H9 (cell line): ENCODE data around the gene FN3KRP. TPM values are rescaled to one million over a fixed set of nuclear protein-coding genes. Genes with fewer than 3 reads are reported as not detected.

Experiments
- DNase-seq: peaks from one replicate; pipeline ENCODE4 v3.0.0-alpha.2; 2017
- H2AFZ ChIP-seq: one replicate; pipeline ENCODE4 v1.6.1; 2013; ENCODE audit warnings: mild to moderate bottlenecking, low read length, control low read depth, moderate library complexity
- H2AK5ac ChIP-seq: 2 replicates; pipeline ENCODE4 v1.6.1; 2013; ENCODE audit warnings: low read length, control low read depth, mixed read lengths; ENCODE audit not compliant: insufficient read length
- H2BK120ac ChIP-seq: one replicate; pipeline ENCODE4 v1.6.1; 2013; ENCODE audit warnings: low read depth, mild to moderate bottlenecking, low read length, control low read depth, inconsistent platforms; ENCODE audit not compliant: poor library complexity, severe bottlenecking
- H2BK12ac ChIP-seq: 2 replicates; pipeline ENCODE4 v1.6.1; 2013; ENCODE audit warnings: low read length, control low read depth, mixed read lengths, low read depth; ENCODE audit not compliant: insufficient read length
- H2BK15ac ChIP-seq: 2 replicates; pipeline ENCODE4 v1.6.1; 2013; ENCODE audit warnings: low read depth, low read length, control low read depth
- H2BK20ac ChIP-seq: one replicate; pipeline ENCODE4 v1.6.1; 2013; ENCODE audit warnings: low read depth, mild to moderate bottlenecking, low read length, control low read depth, inconsistent platforms; ENCODE audit not compliant: poor library complexity, severe bottlenecking
- H2BK5ac ChIP-seq: 2 replicates; pipeline ENCODE4 v1.6.1; 2013; ENCODE audit warnings: low read length, control low read depth, mixed read lengths; ENCODE audit not compliant: insufficient read length
- H3K14ac ChIP-seq: 2 replicates; pipeline ENCODE4 v1.6.1; 2013; ENCODE audit warnings: low read length, control low read depth; ENCODE audit not compliant: insufficient read depth
- H3K18ac ChIP-seq: 2 replicates; pipeline ENCODE4 v1.6.1; 2013; ENCODE audit warnings: low read depth, mild to moderate bottlenecking, mixed read lengths, low read length, control low read depth; ENCODE audit not compliant: insufficient read length
- H3K23ac ChIP-seq: 2 replicates; pipeline ENCODE4 v1.6.1; 2013; ENCODE audit warnings: low read length, control low read depth, mixed read lengths, low read depth; ENCODE audit not compliant: insufficient read length
- H3K23me2 ChIP-seq: 2 replicates; pipeline ENCODE4 v1.6.1; 2013; ENCODE audit warnings: low read depth, mild to moderate bottlenecking, mixed read lengths, low read length, control low read depth; ENCODE audit not compliant: insufficient read length, poor library complexity, severe bottlenecking
- H3K27ac ChIP-seq: 2 replicates; pipeline ENCODE4 v1.5.1; 2013; ENCODE audit warnings: low read length, control low read depth, mixed read lengths, low read depth; ENCODE audit not compliant: insufficient read length
- H3K27me3 ChIP-seq: 2 replicates; pipeline ENCODE4 v1.6.1; 2013; ENCODE audit warnings: low read length, control low read depth, inconsistent platforms; ENCODE audit not compliant: insufficient read depth
- H3K4ac ChIP-seq: 2 replicates; pipeline ENCODE4 v1.6.1; 2013; ENCODE audit warnings: low read depth, mild to moderate bottlenecking, control low read depth, inconsistent platforms, low read length, moderate library complexity
- H3K4me1 ChIP-seq: 2 replicates; pipeline ENCODE4 v1.6.1; 2013; ENCODE audit warnings: low read length, control low read depth, inconsistent platforms; ENCODE audit not compliant: insufficient read depth
- H3K4me2 ChIP-seq: 2 replicates; pipeline ENCODE4 v1.6.1; 2013; ENCODE audit warnings: low read length, control low read depth, mixed read lengths; ENCODE audit not compliant: insufficient read length, insufficient read depth
- H3K56ac ChIP-seq: 2 replicates; pipeline ENCODE4 v1.6.1; 2013; ENCODE audit warnings: low read depth, mild to moderate bottlenecking, mixed read lengths, low read length, control low read depth; ENCODE audit not compliant: insufficient read length
- H3K79me1 ChIP-seq: 2 replicates; pipeline ENCODE4 v1.6.1; 2013; ENCODE audit warnings: low read depth, mild to moderate bottlenecking, moderate library complexity, low read length, control low read depth, inconsistent platforms; ENCODE audit not compliant: insufficient read depth, poor library complexity, severe bottlenecking
- H3K79me2 ChIP-seq: 2 replicates; pipeline ENCODE4 v1.6.1; 2013; ENCODE audit warnings: low read length, control low read depth, inconsistent platforms; ENCODE audit not compliant: insufficient read depth
- H3K9ac ChIP-seq: 2 replicates; pipeline ENCODE4 v1.6.1; 2013; ENCODE audit warnings: low read length, control low read depth, mixed read lengths; ENCODE audit not compliant: insufficient read length; ENCODE audit errors: extremely low read depth
- H3K9me3 ChIP-seq: one replicate; pipeline ENCODE4 v1.6.1; 2013; ENCODE audit warnings: low read depth, low read length, inconsistent platforms; ENCODE audit not compliant: control insufficient read depth
- H3T11ph ChIP-seq: one replicate; pipeline ENCODE4 v1.6.1; 2013; ENCODE audit warnings: mild to moderate bottlenecking, low read length, control low read depth, inconsistent platforms
- H4K20me1 ChIP-seq: one replicate; pipeline ENCODE4 v1.6.1; 2013; ENCODE audit not compliant: control insufficient read depth, insufficient read length, insufficient read depth
- H4K5ac ChIP-seq: 2 replicates; pipeline ENCODE4 v1.6.1; 2013; ENCODE audit warnings: low read depth, mild to moderate bottlenecking, mixed read lengths, low read length, control low read depth; ENCODE audit not compliant: insufficient read length
- H4K8ac ChIP-seq: replicated peaks from 2 replicates; pipeline ENCODE4 v1.6.1; 2013; ENCODE audit warnings: low read length, control low read depth, mixed read lengths, low read depth; ENCODE audit not compliant: insufficient read length
- H4K91ac ChIP-seq: 2 replicates; pipeline ENCODE4 v1.6.1; 2013; ENCODE audit warnings: low read depth, mild to moderate bottlenecking, moderate library complexity, mixed read lengths, low read length, control low read depth; ENCODE audit not compliant: insufficient read length
- H3K27ac Mint-ChIP-seq, 3 experiments: 2 replicates in 2 of 3; 3 replicates in 1 of 3; pipeline ENCODE4 v1.8.0; 2020 to 2021; ENCODE audit warnings: mixed read lengths in 3 of 3, mild to moderate bottlenecking in 1 of 3, moderate library complexity in 1 of 3
- H3K27me3 Mint-ChIP-seq: 2 replicates; pipeline ENCODE4 v1.8.0; 2021; ENCODE audit warnings: low read depth, mild to moderate bottlenecking, moderate library complexity, mixed read lengths
- H3K36me3 Mint-ChIP-seq, 3 experiments: 2 replicates in 2 of 3; 3 replicates in 1 of 3; pipeline ENCODE4 v1.8.0; 2020 to 2021; ENCODE audit warnings: low read depth in 3 of 3, mixed read lengths in 3 of 3; ENCODE audit not compliant: insufficient read depth in 1 of 3
- H3K4me1 Mint-ChIP-seq, 2 experiments: 2 replicates each; pipeline ENCODE4 v1.8.0; 2020; ENCODE audit warnings: mixed read lengths in 2 of 2
- H3K4me3 Mint-ChIP-seq, 2 experiments: 2 replicates in 1 of 2; 3 replicates in 1 of 2; pipeline ENCODE4 v1.8.0; 2020 to 2021; ENCODE audit warnings: mild to moderate bottlenecking in 2 of 2, mixed read lengths in 2 of 2, moderate library complexity in 1 of 2
- H3K9me3 Mint-ChIP-seq, 2 experiments: 2 replicates in 1 of 2; 3 replicates in 1 of 2; pipeline ENCODE4 v1.8.0; 2020; ENCODE audit warnings: mild to moderate bottlenecking in 2 of 2, mixed read lengths in 2 of 2, moderate library complexity in 1 of 2
- WGBS: extraction: QIAGEN DNeasy Blood & Tissue Kit; methylation state at CpG from one replicate; pipeline ENCODE4 v1.1.7; 2013; ENCODE audit warnings: missing lambda C conversion rate, low lambda C conversion rate, mixed read lengths; ENCODE audit not compliant: insufficient read length; ENCODE audit errors: extremely low coverage; 5-methylcytosine and 5-hydroxymethylcytosine counted together
- total RNA-seq: library from RNA; stranded (reverse); gene quantifications from 2 replicates; pipeline ENCODE4 v1.2.1, GENCODE V29; 2021
- TF ChIP-seq, protein P1 (sequence below): fragments of 200-600 bp; sonication (generic); conservative IDR thresholded peaks from 3 replicates; pipeline ENCODE4 v1.8.0; 2021; ENCODE audit warnings: antibody characterized with exemption, mild to moderate bottlenecking

Gene FN3KRP
- total RNA-seq, 1 experiment from 2014 or later: 32.9 TPM

GRCh38 chr17:82718986-82719685 lies 2.6 kb downstream of the FN3KRP start:
- Histone ChIP-seq H4K91ac (no peak overlapping the region), H2BK20ac (no peak overlapping the region), H2AK5ac (no peak overlapping the region), H2BK12ac (no peak overlapping the region), H4K8ac (no peak overlapping the region), H2BK120ac (no peak overlapping the region), H3K4me2 (no peak overlapping the region), H3K79me2 (0 out of 2 replicates have a peak, but pooled peaks cover 2% of the 10 kb centered on the region), H3K79me1 (no peaks in the 10 kb centered on the region), H3K23ac (no peak overlapping the region), H3K9me3 (no peaks in the 10 kb centered on the region), H2AFZ (no peak overlapping the region), H3K18ac (no peak overlapping the region), H3K14ac (no peak overlapping the region), H3K27me3 (no peaks in the 10 kb centered on the region; the same call in none of the 2 replicates), H3K4me1 (no peaks in the 10 kb centered on the region), H2BK5ac (no peak overlapping the region), H3T11ph (no peak overlapping the region), H3K4ac (no peak overlapping the region), H3K56ac (no peak overlapping the region), H3K23me2 (peaks cover 10% of the 10 kb centered on the region), H2BK15ac (no peak overlapping the region), H3K27ac (no peak overlapping the region), H3K9ac (no peak overlapping the region), H4K20me1 (peaks cover 2% of the 10 kb centered on the region), H4K5ac (no peak overlapping the region)
- Mint-ChIP-seq H3K4me3 (peak overlapping the region in 1 of 2 experiments; percentile 60; a peak in 1 of 5 replicates), H3K36me3 (peaks cover 11 to 40% (median 40%) of the 10 kb centered on the region in 3 experiments; a peak in 6 of 7 replicates), H3K27ac (no peak overlapping the region), H3K9me3 (no peaks in the 10 kb centered on the region), H3K27me3 (peaks cover 9% of the 10 kb centered on the region), H3K4me1 (peaks cover 11% of the 10 kb centered on the region in 2 experiments)
- no CpG with 5 or more reads among the region's 18 CpGs for WGBS
- no peak for DNase-seq
- TF ChIP-seq, protein P1, sequence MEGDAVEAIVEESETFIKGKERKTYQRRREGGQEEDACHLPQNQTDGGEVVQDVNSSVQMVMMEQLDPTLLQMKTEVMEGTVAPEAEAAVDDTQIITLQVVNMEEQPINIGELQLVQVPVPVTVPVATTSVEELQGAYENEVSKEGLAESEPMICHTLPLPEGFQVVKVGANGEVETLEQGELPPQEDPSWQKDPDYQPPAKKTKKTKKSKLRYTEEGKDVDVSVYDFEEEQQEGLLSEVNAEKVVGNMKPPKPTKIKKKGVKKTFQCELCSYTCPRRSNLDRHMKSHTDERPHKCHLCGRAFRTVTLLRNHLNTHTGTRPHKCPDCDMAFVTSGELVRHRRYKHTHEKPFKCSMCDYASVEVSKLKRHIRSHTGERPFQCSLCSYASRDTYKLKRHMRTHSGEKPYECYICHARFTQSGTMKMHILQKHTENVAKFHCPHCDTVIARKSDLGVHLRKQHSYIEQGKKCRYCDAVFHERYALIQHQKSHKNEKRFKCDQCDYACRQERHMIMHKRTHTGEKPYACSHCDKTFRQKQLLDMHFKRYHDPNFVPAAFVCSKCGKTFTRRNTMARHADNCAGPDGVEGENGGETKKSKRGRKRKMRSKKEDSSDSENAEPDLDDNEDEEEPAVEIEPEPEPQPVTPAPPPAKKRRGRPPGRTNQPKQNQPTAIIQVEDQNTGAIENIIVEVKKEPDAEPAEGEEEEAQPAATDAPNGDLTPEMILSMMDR: no peak
